CD14-positive monocyte (primary cell): ENCODE measurements around the gene GRHL1. TPM values are rescaled to one million over a fixed set of nuclear protein-coding genes. Genes with fewer than 3 reads are reported as not detected.
A peak's percentile ranks its signal among the peaks of the same experiment; 100 is the strongest.

ENCODE experiments used
- DNase-seq, 3 donors: peaks; one replicate each; pipeline ENCODE4 v3.0.0-alpha.2; 2011 to 2022
- H2AFZ ChIP-seq: 2 replicates; pipeline ENCODE4 v1.6.0; 2012; ENCODE audit warnings: mild to moderate bottlenecking, low read depth, low read length, inconsistent platforms; ENCODE audit not compliant: insufficient read depth, poor library complexity, severe bottlenecking
- H3K27ac ChIP-seq, 2 donors: 1 replicate in 1 of 2; 2 replicates in 1 of 2; pipeline ENCODE4 v1.5.1; 2012 to 2013; ENCODE audit warnings: low read length in 2 of 2, control low read depth in 1 of 2, inconsistent platforms in 1 of 2, low read depth in 1 of 2, mild to moderate bottlenecking in 1 of 2
- H3K27me3 ChIP-seq, 2 donors: one replicate each; pipeline versions ENCODE4 v1.6.0 to v1.6.1; 2011 to 2013; ENCODE audit warnings: low read length in 2 of 2; ENCODE audit not compliant: control insufficient read depth in 2 of 2, insufficient read depth in 2 of 2
- H3K36me3 ChIP-seq, 2 donors: replicated peaks in 1 of 2; 1 replicate in 1 of 2; 2 replicates in 1 of 2; pipeline versions ENCODE4 v1.5.1 to v1.6.1; 2012 to 2013; ENCODE audit warnings: low read length in 2 of 2, control low read depth in 1 of 2, inconsistent platforms in 1 of 2, mild to moderate bottlenecking in 1 of 2; ENCODE audit not compliant: insufficient read depth in 2 of 2, control insufficient read depth in 1 of 2
- H3K4me1 ChIP-seq, 2 donors: 1 replicate in 1 of 2; 2 replicates in 1 of 2; pipeline versions ENCODE4 v1.5.1 to v1.6.1; 2012 to 2013; ENCODE audit warnings: low read length in 2 of 2, control low read depth in 1 of 2, inconsistent platforms in 1 of 2, mild to moderate bottlenecking in 1 of 2, moderate library complexity in 1 of 2; ENCODE audit not compliant: insufficient read depth in 2 of 2, control insufficient read depth in 1 of 2
- H3K4me2 ChIP-seq: replicated peaks from 2 replicates; pipeline ENCODE3; 2012; ENCODE audit warnings: low read length, moderate library complexity, mild to moderate bottlenecking; ENCODE audit not compliant: poor library complexity, severe bottlenecking; ENCODE audit errors: extremely low read depth
- H3K4me3 ChIP-seq, 3 experiments: fragments of 200-600 bp in 1 of 3; sonication (generic) in 1 of 3; replicated peaks in 1 of 3; 1 replicate in 2 of 3; 2 replicates in 1 of 3; pipeline ENCODE4 v1.5.1; 2011 to 2013; ENCODE audit warnings: low read length in 3 of 3, mild to moderate bottlenecking in 3 of 3, control low read depth in 2 of 3, low read depth in 2 of 3, inconsistent platforms in 1 of 3, moderate library complexity in 1 of 3
- H3K79me2 ChIP-seq: 2 replicates; pipeline ENCODE4 v1.6.0; 2012; ENCODE audit warnings: mild to moderate bottlenecking, control low read depth, inconsistent platforms, low read length, moderate library complexity; ENCODE audit not compliant: insufficient read depth
- H3K9ac ChIP-seq: 2 replicates; pipeline ENCODE4 v1.6.0; 2017; ENCODE audit warnings: low read length, mild to moderate bottlenecking; ENCODE audit not compliant: insufficient read depth, poor library complexity, severe bottlenecking
- H3K9me3 ChIP-seq, 2 donors: replicated peaks in 1 of 2; 1 replicate in 1 of 2; 2 replicates in 1 of 2; pipeline versions ENCODE4 v1.5.1 to v1.6.1; 2012 to 2013; ENCODE audit warnings: low read length in 2 of 2, control low read depth in 1 of 2; ENCODE audit not compliant: control insufficient read depth in 1 of 2, insufficient read depth in 1 of 2
- H4K20me1 ChIP-seq: 2 replicates; pipeline ENCODE4 v1.6.0; 2012; ENCODE audit warnings: mild to moderate bottlenecking, low read length, control low read depth, moderate library complexity; ENCODE audit not compliant: insufficient read depth
- H3K27ac Mint-ChIP-seq, 7 donors: one replicate each; pipeline ENCODE4 v1.8.0; 2020; ENCODE audit warnings: mild to moderate bottlenecking in 7 of 7, mixed read lengths in 7 of 7, moderate library complexity in 6 of 7, inconsistent platforms in 2 of 7
- H3K27me3 Mint-ChIP-seq, 3 donors: one replicate each; pipeline ENCODE4 v1.8.0; 2021 to 2022; ENCODE audit warnings: low read depth in 3 of 3, mild to moderate bottlenecking in 3 of 3, mixed read lengths in 3 of 3, moderate library complexity in 3 of 3, inconsistent platforms in 1 of 3
- H3K36me3 Mint-ChIP-seq, 2 donors: one replicate each; pipeline ENCODE4 v1.8.0; 2020; ENCODE audit warnings: mixed read lengths in 2 of 2, inconsistent platforms in 1 of 2, mild to moderate bottlenecking in 1 of 2
- H3K4me1 Mint-ChIP-seq: one replicate; pipeline ENCODE4 v1.8.0; 2020; ENCODE audit warnings: mild to moderate bottlenecking, mixed read lengths
- H3K4me3 Mint-ChIP-seq, 2 donors: one replicate each; pipeline ENCODE4 v1.8.0; 2020; ENCODE audit warnings: mild to moderate bottlenecking in 2 of 2, mixed read lengths in 2 of 2, moderate library complexity in 1 of 2
- H3K9me3 Mint-ChIP-seq, 7 donors: one replicate each; pipeline ENCODE4 v1.8.0; 2020 to 2022; ENCODE audit warnings: mixed read lengths in 7 of 7, mild to moderate bottlenecking in 6 of 7, moderate library complexity in 6 of 7, inconsistent platforms in 2 of 7
- WGBS: methylation state at CpG from one replicate; pipeline ENCODE4 v1.1.5; 2013; ENCODE audit warnings: missing lambda C conversion rate; ENCODE audit not compliant: insufficient coverage; 5-methylcytosine and 5-hydroxymethylcytosine counted together
- intact Hi-C, 2 donors: fragments of 100-400 bp; cut with micrococcal nuclease; formaldehyde crosslinking; loops; one replicate each; pipeline versions ENCODE4 v1.15.0 to v1.15.1; 2023
- polyA plus RNA-seq, 3 donors: library from polyadenylated mRNA; depleted of rRNA in 1 of 3; unstranded in 2 of 3; stranded (reverse) in 1 of 3; fragments of 300-500 nt in 2 of 3; fragments of >200 nt in 1 of 3; fragmentation: Illumina TruSeq in 2 of 3; gene quantifications; 1 replicate in 2 of 3; 2 replicates in 1 of 3; pipeline ENCODE4 v1.2.3, GENCODE V29; 2012 to 2021
- TF ChIP-seq, protein P1 (sequence below): fragments of 200-600 bp; IDR thresholded peaks from one replicate; pipeline ENCODE4 v1.8.0; 2022; ENCODE audit warnings: antibody characterized with exemption, mild to moderate bottlenecking

The GRHL1 gene
- polyA plus RNA-seq, 3 donors: 0.08 TPM; not detected in 2

DNA sequence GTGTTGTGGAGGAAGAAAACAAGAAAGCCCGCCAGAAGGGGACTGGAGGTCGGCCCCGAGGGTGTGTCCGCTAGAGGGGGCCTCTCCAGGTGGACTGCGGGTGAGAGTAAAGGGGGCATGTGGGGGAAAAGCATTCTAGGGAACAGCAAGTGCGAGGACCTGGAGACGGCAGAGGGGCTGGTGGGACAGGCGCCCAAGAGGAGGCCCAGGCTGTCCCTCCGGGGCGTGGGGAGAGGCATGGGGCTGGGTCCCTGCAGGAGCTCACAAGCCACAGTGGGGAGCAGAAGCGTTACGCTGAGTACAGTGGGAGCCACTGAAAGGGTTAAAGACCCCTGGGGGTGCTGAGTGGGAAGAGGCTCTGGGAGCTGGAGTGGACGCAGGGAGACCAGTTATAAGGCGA is 90.2 kb downstream of the GRHL1 start:
- no peak overlapping the region for H3K9ac ChIP-seq
- Mint-ChIP-seq H3K27me3 (peaks cover 2 to 28% (median 11%) of the 10 kb centered on the region in 3 donors), H3K9me3 (peaks cover 0 to 2% (median 0%) of the 10 kb centered on the region in 7 donors), H3K36me3 (peaks cover 39 to 41% of the 10 kb centered on the region in 2 donors), H3K27ac (peak overlapping the region in 5 of 7 donors; percentile 23 to 99 (median 50)), H3K4me1 (peaks cover 56% of the 10 kb centered on the region), H3K4me3 (peak overlapping the region; percentile 71 to 95)
- intact Hi-C loops: loop anchor here (10.0 kb wide), 2 partner anchors 227 to 487 kb away; partner anchors contain the start of gene ADAM17 (in 1 of the 2)
- WGBS: 98% methylated on average over 9 of the region's 14 CpGs
- H3K27me3 ChIP-seq: no peaks in the 10 kb centered on the region
- TF ChIP-seq, protein P1, sequence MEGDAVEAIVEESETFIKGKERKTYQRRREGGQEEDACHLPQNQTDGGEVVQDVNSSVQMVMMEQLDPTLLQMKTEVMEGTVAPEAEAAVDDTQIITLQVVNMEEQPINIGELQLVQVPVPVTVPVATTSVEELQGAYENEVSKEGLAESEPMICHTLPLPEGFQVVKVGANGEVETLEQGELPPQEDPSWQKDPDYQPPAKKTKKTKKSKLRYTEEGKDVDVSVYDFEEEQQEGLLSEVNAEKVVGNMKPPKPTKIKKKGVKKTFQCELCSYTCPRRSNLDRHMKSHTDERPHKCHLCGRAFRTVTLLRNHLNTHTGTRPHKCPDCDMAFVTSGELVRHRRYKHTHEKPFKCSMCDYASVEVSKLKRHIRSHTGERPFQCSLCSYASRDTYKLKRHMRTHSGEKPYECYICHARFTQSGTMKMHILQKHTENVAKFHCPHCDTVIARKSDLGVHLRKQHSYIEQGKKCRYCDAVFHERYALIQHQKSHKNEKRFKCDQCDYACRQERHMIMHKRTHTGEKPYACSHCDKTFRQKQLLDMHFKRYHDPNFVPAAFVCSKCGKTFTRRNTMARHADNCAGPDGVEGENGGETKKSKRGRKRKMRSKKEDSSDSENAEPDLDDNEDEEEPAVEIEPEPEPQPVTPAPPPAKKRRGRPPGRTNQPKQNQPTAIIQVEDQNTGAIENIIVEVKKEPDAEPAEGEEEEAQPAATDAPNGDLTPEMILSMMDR: no peak
- H3K27ac ChIP-seq: peak overlapping the region in 1 of 2 donors; percentile 91
- DNase-seq: no peak
- no peak overlapping the region for H3K4me3 ChIP-seq
- H3K9me3 ChIP-seq: no peaks in the 10 kb centered on the region
- peak overlapping the region; percentile 72 for H3K4me2 ChIP-seq
- H3K4me1 ChIP-seq: peaks cover 29 to 50% of the 10 kb centered on the region in 2 donors
- peaks cover 27% of the 10 kb centered on the region for H4K20me1 ChIP-seq
- H3K79me2 ChIP-seq: peaks cover 14% of the 10 kb centered on the region
- peaks cover 8 to 12% of the 10 kb centered on the region in 2 donors for H3K36me3 ChIP-seq
- H2AFZ ChIP-seq: no peak overlapping the region

DNA sequence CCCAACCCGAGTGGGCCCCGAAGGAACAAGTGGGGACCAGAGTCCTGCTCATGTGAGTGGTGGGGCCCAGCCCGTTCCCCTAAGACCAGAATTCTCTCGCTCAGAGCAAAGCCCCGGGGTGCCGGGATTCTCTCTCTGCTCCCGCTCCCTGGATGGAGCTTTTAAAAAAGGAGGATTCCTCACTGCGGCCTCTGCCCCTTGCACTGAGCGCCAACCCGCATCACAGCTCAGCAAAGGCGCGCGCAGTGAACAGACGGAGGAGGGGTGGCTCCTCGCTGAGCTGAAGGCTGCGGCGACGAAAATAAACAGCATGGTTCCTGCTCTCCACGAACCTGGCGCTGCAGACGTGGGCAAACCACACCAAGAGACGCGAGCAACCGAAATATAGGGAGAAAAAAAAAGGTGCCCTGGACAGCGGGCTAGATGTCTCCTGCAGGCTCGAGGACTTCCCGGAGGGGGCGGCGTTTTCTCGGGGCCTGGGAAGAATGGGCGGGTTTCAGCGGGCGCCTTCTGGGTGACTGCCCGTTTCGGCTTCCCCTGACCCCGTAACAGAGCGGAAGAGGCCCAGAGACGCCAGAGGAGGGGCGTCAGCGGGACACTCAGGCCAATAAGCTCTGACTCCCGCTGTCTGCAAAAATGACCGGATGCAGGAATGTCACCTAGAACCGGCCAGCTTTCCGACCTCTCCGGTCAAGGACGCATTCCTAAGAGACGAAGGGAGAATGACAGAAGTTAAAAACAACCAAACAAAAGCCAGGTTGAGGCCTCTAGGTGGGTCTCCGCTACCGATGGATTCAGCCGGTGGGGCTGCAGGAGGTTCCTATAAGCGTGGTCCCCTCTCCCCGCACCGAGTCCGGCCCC is 91.0 kb downstream of the GRHL1 start:
- Histone ChIP-seq H3K4me1 (peaks cover 21 to 41% of the 10 kb centered on the region in 2 donors), H3K4me2 (peak overlapping the region; percentile 72), H3K27ac (peak overlapping the region; percentile 91 to 92), H4K20me1 (peaks cover 35% of the 10 kb centered on the region), H3K27me3 (no peaks in the 10 kb centered on the region), H3K36me3 (peaks cover 16 to 20% of the 10 kb centered on the region in 2 donors), H3K79me2 (peaks cover 14% of the 10 kb centered on the region), H3K4me3 (peak overlapping the region; percentile 52 to 70 (median 54)), H3K9ac (peak overlapping the region; percentile 73), H2AFZ (peak overlapping the region; percentile 56), H3K9me3 (no peaks in the 10 kb centered on the region)
- DNase-seq: peak; percentile 76 to 79 (median 78)
- 34% methylated on average over 48 of the region's 54 CpGs for WGBS
- TF ChIP-seq, protein P1: no peak
- peaks cover 2 to 25% (median 11%) of the 10 kb centered on the region in 3 donors for H3K27me3 Mint-ChIP-seq
- peak overlapping the region; percentile 97 to 99 (median 99) for H3K27ac Mint-ChIP-seq
- H3K4me3 Mint-ChIP-seq: peak overlapping the region; percentile 95 to 98
- peaks cover 0 to 2% (median 0%) of the 10 kb centered on the region in 7 donors for H3K9me3 Mint-ChIP-seq
- peaks cover 44 to 45% of the 10 kb centered on the region in 2 donors for H3K36me3 Mint-ChIP-seq
- H3K4me1 Mint-ChIP-seq: peaks cover 52% of the 10 kb centered on the region
- intact Hi-C loops: loop anchor here (10.0 kb wide), 2 partner anchors 228 to 488 kb away; partner anchors contain the start of gene ADAM17 (in 1 of the 2)
